GM10248 (cell line): ENCODE measurements around the gene SPATA6L.

ENCODE experiments used
- CTCF ChIA-PET: fragments of 300-600 bp; sonication (Branson Sonifier 250); formaldehyde crosslinking; extraction: SDS; loops from one replicate; lab custom pipeline; 2021; ENCODE audit warnings: antibody characterized with exemption; lab: Yijun Ruan, JAX
- POLR2A ChIA-PET: fragments of 350-650 bp; sonication (Branson Sonifier 250); formaldehyde crosslinking; extraction: SDS; loops from one replicate; lab custom pipeline; 2020; ENCODE audit warnings: antibody characterized with exemption; lab: Yijun Ruan, JAX
- DNase-seq: peaks from one replicate; pipeline ENCODE4 v3.0.0; 2012; ENCODE audit errors: extremely low spot score
- CTCF ChIP-seq: IDR thresholded peaks from 2 replicates; pipeline ENCODE4 v1.5.1; 2012; ENCODE audit warnings: mild to moderate bottlenecking, low read depth; ENCODE audit errors: extremely low read depth, missing control alignments, control extremely low read depth

Gene SPATA6L

DNA sequence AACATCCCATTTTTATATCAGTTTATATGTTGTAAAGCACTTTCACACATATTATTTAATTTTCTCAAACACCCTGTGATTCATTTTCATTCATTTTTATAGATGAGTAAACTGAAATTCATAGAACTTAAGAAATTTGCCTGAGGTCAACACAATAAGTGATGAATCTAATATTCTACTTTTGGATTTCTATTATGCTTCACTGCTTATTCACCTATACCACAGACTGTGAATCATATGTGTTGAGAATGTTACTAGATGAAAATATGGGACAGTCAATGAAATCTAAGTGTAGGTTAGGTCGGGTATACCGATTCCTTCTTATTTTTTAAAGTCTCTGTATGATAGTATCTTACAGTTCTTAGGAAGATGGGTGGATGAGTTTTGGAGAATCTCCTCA lies 37.8 kb upstream of the SPATA6L start:
- no peak for DNase-seq
- ChIA-PET CTCF (no interaction called here), POLR2A (no interaction called here)
- no peak for TF ChIP-seq CTCF

DNA sequence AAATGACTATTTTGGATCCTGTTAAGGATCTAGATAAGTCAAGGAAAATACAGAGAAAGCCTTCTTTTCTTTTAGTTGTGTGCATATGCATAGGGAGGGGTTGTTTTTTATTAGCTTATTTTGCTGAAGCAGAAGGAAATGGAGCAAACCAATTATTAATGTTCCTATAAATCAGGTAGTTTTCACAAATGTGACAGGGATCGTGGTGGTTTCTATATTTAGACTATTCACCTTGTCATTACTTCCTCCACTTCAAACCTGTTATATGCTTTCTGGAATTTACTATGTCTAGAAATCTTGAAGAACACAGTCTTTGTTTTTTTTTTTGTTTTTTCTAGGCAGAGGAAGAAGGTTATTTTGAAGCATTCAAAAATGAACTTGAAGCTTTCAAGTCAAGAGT lies 35.2 kb upstream of the SPATA6L start:
- CTCF ChIA-PET = interaction anchor here (0.9 to 1.9 kb wide), 3 partner anchors 8 to 97 kb away, joined by 3 to 4 read pairs (median 4); no protein-coding TSS in a partner anchor
- TF ChIP-seq CTCF = no peak
- DNase-seq = no peak
- POLR2A ChIA-PET = no interaction called here

DNA sequence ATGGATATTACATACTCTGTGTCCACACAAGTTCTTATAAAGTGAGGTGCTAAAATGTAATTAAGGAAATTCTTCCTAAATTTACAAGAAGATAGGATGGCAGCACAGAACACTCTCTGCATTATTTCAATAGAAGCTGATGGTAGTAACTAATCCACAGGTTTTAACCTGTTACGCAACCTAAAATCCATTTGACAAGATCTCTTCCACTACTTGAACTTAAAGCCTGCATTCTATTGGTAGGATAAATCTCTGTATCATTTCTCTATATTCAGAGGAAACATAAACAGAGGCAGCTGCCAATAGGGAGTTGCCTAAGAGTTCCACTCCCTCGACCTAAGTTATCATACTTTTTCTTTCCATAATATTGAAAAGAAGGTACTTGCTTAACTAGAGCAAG lies 34.7 kb upstream of the SPATA6L start:
- POLR2A ChIA-PET = no interaction called here
- no peak for DNase-seq
- TF ChIP-seq CTCF = no peak
- CTCF ChIA-PET = interaction anchor here (1.0 to 1.9 kb wide), 2 partner anchors 16 to 96 kb away, joined by 3 to 4 read pairs; no protein-coding TSS in a partner anchor

DNA sequence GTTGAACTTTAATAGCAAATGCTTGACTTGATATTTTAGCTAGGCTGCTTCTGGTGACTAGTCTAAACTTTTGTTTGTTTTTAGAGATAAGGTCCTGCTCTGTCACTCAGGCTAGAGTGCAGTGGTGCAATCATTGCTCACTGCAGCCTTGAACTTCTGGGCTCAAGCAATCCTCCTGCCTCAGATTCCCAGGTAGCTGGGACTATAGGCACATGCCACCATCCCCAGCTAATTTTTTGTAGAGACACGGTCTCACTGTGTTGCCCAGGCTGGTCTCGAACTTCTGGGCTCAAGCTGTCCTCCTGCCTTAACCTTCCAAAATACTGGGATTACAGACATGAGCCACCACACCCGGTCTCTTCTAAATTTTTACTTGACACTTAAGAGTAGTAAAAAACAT lies 33.8 kb upstream of the SPATA6L start:
- no peak for TF ChIP-seq CTCF
- ChIA-PET POLR2A (no interaction called here), CTCF (no interaction called here)
- DNase-seq = no peak

DNA sequence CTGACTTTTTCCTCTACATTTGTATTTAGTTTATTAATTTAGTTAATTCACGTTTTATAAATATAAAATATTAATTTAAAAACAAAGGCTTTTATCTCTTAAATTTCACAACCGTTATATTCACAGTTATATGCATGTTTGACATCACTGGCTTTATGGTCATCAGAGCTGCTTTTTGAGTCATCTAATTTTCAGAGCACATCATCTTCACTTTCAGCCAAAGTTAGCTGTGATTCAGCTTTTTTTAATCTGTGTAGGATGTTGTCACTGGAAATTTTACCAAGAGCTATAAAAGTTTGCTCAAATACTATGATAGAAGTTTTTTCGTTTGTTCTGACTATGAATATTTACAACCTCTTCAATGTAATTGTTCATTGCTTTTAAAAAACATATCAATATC lies 25.5 kb upstream of the SPATA6L start:
- CTCF ChIA-PET = interaction anchor here (1.0 to 1.8 kb wide), 4 partner anchors 9 to 71 kb away, joined by 3 to 8 read pairs (median 4); no protein-coding TSS in a partner anchor
- DNase-seq = no peak
- TF ChIP-seq CTCF = no peak
- POLR2A ChIA-PET = no interaction called here

DNA sequence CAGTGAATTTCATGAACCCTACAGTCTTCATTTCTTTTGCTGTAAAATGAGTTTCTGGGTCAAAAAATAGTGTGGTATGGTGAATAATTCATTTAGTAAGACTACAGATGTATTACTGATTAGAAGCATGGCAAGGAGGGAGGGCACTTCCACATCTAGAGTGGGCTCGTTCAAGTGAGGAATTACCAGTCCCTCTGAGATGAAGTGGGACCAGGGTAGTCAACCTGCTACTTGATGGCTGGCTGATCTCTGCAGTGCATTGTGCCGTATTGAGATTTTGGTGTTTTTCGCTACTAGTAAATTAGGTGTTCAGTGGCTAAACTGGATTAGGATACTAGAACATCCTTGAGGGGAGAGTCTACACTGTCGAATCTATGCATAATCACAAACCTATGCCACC lies 23.9 kb upstream of the SPATA6L start:
- no peak for TF ChIP-seq CTCF
- CTCF ChIA-PET = no interaction called here

More for the DNA sequence above, 23.9 kb upstream of the SPATA6L start:
- POLR2A ChIA-PET = no interaction called here
- no peak for DNase-seq
